HEK293T (cell line): ENCODE measurements around the gene PRR20G.

Experiments used
- ARNT ChIP-seq: fragments of 450-650 bp; IDR thresholded peaks from 2 replicates; pipeline ENCODE4 v1.6.1; 2017; ENCODE audit warnings: mild to moderate bottlenecking
- CTBP1 ChIP-seq: fragments of 450-650 bp; IDR thresholded peaks from 2 replicates; pipeline ENCODE4 v1.6.1; 2016; ENCODE audit warnings: borderline replicate concordance
- FOXK2 ChIP-seq: fragments of 450-650 bp; IDR thresholded peaks from 2 replicates; pipeline ENCODE4 v1.6.1; 2016; ENCODE audit warnings: mild to moderate bottlenecking
- FOXM1 ChIP-seq: fragments of 450-650 bp; IDR thresholded peaks from 2 replicates; pipeline ENCODE4 v1.6.1; 2017; ENCODE audit warnings: mild to moderate bottlenecking, borderline replicate concordance
- L3MBTL2 ChIP-seq: fragments of 450-650 bp; conservative IDR thresholded peaks from 2 replicates; pipeline ENCODE4 v1.6.1; 2016; ENCODE audit warnings: mild to moderate bottlenecking
- SP1 ChIP-seq: fragments of 450-650 bp; IDR thresholded peaks from 2 replicates; pipeline ENCODE4 v1.6.1; 2017

- TF ChIP-seq SP1 (no peak), ARNT (no peak), CTBP1 (no peak), L3MBTL2 (no peak), FOXM1 (no peak), FOXK2 (no peak)
These were observed 1.3 kb upstream of the PRR20G start for GRCh38 chr3:127288921-127289705.
